PFSK-1 (cell line): ENCODE data around the gene CPOX.

ENCODE experiments used
- FOXP2 ChIP-seq: optimal IDR thresholded peaks from 2 replicates; pipeline ENCODE3; 2011; ENCODE audit warnings: borderline replicate concordance, control low read depth, inconsistent platforms; ENCODE audit not compliant: insufficient read depth; ENCODE audit errors: extremely low read length, extremely low read depth
- POLR2AphosphoS5 ChIP-seq: IDR thresholded peaks from 2 replicates; pipeline ENCODE4 v1.6.1; 2012; ENCODE audit warnings: low read depth, mild to moderate bottlenecking, control low read depth, low read length, moderate library complexity
- REST ChIP-seq, 2 experiments: IDR thresholded peaks; 2 replicates each; pipeline versions ENCODE4 v1.6.1 to v1.8.0; 2011 to 2012; ENCODE audit warnings: low read depth in 2 of 2, low read length in 2 of 2, control low read depth in 1 of 2, inconsistent platforms in 1 of 2, mild to moderate bottlenecking in 1 of 2, moderate library complexity in 1 of 2; ENCODE audit not compliant: insufficient read depth in 1 of 2
- SIN3A ChIP-seq: IDR thresholded peaks from 2 replicates; pipeline ENCODE4 v1.6.1; 2012; ENCODE audit warnings: mild to moderate bottlenecking, low read length, moderate library complexity, borderline replicate concordance; ENCODE audit not compliant: insufficient read depth
- TAF1 ChIP-seq: IDR thresholded peaks from 2 replicates; pipeline ENCODE4 v1.6.1; 2012; ENCODE audit warnings: low read length, control low read depth, borderline replicate concordance; ENCODE audit not compliant: insufficient read depth

GRCh38 chr3:98593046-98593936 is at the start of gene CPOX:
- TF ChIP-seq POLR2AphosphoS5 (peak; percentile 80), REST (IDR thresholded peaks at IDR 0.05; ENCODE audit: insufficient read depth in 1 of 2, low read depth in 2 of 2, low read length in 2 of 2) (no peak), FOXP2 (peak; percentile 73), SIN3A (no peak), TAF1 (peak; percentile 72; the same call in 1 of the 2 replicates)
